AG09309 (cell line): ENCODE data around the gene MAGI2.

Experiments
- DNase-seq: peaks from one replicate; pipeline ENCODE4 v3.0.0-alpha.2; 2010; ENCODE audit warnings: low read depth
- H3K4me3 ChIP-seq: 2 replicates; pipeline ENCODE4 v1.5.1; 2011; ENCODE audit warnings: mild to moderate bottlenecking, low read depth, low read length, moderate library complexity; ENCODE audit not compliant: control insufficient read depth
- TF ChIP-seq, protein P1 (sequence below): IDR thresholded peaks from 2 replicates; pipeline ENCODE4 v1.5.1; 2011; ENCODE audit warnings: mild to moderate bottlenecking, low read depth, low read length, inconsistent platforms; ENCODE audit not compliant: insufficient read depth, control insufficient read depth; ENCODE audit errors: missing control alignments

MAGI2 gene

DNA sequence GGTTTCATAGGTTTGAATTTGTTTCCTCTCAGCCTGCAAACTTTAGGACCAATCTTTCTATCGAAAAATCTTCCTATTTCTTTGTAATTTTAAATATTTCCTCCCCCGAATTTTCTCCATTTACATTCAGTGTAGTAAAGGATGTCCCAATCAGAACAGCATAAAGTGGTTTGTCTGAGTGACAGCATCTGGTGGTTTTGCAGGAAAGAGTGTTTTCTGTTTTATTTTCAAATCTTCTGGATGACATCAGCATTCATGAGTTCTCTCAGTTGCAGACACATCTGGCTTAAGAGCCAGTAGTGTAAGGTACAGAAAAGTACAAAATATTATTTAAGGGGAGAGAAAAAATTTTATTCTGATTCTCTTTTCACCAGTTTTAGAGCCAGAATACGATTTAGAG lies 1020.0 kb downstream of the MAGI2 start:
- DNase-seq: no peak
- H3K4me3 ChIP-seq: no peak overlapping the region
- TF ChIP-seq, protein P1, sequence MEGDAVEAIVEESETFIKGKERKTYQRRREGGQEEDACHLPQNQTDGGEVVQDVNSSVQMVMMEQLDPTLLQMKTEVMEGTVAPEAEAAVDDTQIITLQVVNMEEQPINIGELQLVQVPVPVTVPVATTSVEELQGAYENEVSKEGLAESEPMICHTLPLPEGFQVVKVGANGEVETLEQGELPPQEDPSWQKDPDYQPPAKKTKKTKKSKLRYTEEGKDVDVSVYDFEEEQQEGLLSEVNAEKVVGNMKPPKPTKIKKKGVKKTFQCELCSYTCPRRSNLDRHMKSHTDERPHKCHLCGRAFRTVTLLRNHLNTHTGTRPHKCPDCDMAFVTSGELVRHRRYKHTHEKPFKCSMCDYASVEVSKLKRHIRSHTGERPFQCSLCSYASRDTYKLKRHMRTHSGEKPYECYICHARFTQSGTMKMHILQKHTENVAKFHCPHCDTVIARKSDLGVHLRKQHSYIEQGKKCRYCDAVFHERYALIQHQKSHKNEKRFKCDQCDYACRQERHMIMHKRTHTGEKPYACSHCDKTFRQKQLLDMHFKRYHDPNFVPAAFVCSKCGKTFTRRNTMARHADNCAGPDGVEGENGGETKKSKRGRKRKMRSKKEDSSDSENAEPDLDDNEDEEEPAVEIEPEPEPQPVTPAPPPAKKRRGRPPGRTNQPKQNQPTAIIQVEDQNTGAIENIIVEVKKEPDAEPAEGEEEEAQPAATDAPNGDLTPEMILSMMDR: no peak

GRCh38 chr7:78429878-78430277 lies 1023.6 kb downstream of the MAGI2 start:
- DNase-seq: no peak
- H3K4me3 ChIP-seq: no peak overlapping the region
- TF ChIP-seq, protein P1: no peak

DNA sequence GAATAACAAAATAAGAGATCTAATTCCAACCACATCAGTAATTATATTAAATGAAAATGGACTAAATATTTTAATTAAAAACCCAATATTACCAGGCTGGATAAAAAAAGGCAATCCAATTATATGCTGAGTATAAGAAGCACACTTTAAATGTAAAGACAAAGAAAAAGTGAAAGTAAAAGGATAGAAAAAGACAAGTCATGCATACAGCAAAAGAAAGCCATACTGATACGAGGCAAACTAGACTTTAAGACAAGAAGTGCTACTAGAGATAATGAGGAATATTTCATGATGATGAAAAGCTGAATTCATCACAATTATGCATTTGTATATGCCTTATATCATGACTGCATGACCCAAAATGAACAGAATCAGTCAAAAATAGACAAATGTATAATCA lies 1026.3 kb downstream of the MAGI2 start:
- TF ChIP-seq, protein P1: no peak
- H3K4me3 ChIP-seq: no peak overlapping the region
- DNase-seq: no peak

DNA sequence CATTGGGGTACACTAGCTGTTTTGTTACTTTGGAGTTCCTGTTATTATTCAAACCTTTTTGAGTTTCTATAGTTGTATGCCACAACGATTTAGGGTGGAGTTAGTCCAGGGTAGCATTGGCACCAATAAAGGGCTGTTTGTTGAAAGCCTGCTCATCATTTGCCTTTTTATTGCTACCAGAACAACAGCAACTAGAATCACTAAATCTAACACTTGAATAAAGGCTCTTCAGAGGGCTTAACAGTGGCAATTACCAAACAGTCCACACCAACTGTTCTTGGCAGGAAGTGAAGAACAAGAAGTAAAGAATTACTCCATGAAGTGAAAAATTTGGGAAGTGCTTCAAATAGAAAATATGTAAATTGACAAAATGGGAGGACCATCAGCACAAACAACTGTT lies 1033.5 kb downstream of the MAGI2 start:
- H3K4me3 ChIP-seq: no peak overlapping the region
- no peak for DNase-seq
- TF ChIP-seq, protein P1: no peak

GRCh38 chr7:78417180-78417853 lies 1036.2 kb downstream of the MAGI2 start:
- DNase-seq: no peak
- H3K4me3 ChIP-seq: no peak overlapping the region
- TF ChIP-seq, protein P1: no peak

DNA sequence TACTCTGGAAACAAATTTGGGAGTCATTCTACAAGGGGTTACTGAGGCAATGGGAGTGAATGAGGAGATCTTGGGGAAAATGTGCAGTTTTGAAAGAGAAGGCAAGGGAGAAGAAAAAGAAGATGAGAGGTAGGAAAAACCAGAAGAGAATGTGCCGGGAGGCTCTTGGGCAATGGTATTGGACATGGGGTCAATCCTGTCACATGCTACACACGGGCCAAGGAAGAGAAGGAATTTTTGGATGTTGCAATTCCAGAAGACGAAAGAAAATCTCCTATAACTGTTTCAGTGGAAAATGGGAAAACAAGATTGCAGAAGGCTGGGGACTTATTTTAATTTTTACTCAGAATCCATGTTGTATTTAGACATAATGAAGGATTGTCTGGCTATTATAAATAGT lies 1039.9 kb downstream of the MAGI2 start:
- no peak for DNase-seq
- TF ChIP-seq, protein P1: no peak
- no peak overlapping the region for H3K4me3 ChIP-seq

GRCh38 chr7:78412216-78412858 lies 1041.1 kb downstream of the MAGI2 start:
- TF ChIP-seq, protein P1: no peak
- no peak overlapping the region for H3K4me3 ChIP-seq
- no peak for DNase-seq
